Adipose tissue (tissue), 3 donors: ENCODE results near the gene USP44. TPM values are rescaled to one million over a fixed set of nuclear protein-coding genes. Genes with fewer than 3 reads are reported as not detected.
A peak's percentile ranks its signal among the peaks of the same experiment; 100 is the strongest.

Experiments
- H3K27ac ChIP-seq: one replicate; pipeline ENCODE4 v1.5.1; 2013; ENCODE audit warnings: low read depth, low read length
- WGBS, 3 donors: extraction: QIAGEN DNeasy Blood & Tissue Kit; methylation state at CpG; one replicate each; pipeline ENCODE4 v1.1.7; 2013; 5-methylcytosine and 5-hydroxymethylcytosine counted together
- polyA plus RNA-seq, 3 donors: library from polyadenylated mRNA; stranded (reverse); fragments of 200-250 nt; gene quantifications; one replicate each; pipeline ENCODE4 v1.2.3, GENCODE V29; 2013
- donor health status: healthy with polysubstance abuse.
- donor health status: Bipolar disorder and iron deficiency.
- donor health status: healthy.

The USP44 gene
- polyA plus RNA-seq, 3 donors = 0.45 to 1.7 (median 0.95) TPM

DNA sequence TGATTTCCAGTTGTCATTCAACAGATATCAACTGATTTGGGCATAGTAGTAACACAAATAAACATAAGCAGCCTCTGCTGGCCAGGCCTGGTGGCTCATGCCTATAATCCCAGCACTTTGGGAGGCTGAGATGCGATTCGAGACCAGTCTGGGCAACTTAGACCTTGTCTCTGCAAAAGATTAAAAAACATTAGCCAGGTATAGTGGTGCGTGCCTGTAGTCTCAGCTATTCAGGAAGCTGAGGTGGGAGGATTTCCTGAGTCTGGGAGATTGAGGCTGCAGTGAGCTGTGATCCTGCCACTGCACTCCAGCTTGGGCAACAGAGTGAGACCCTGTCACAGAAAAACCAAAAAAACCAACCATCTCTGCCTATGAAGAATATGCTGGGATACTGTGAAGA, 70.2 kb downstream of the USP44 start:
- 66 to 85% (median 72%) methylated on average over 3 of the region's 3 CpGs for WGBS, 3 donors
- H3K27ac ChIP-seq = no peak overlapping the region

DNA sequence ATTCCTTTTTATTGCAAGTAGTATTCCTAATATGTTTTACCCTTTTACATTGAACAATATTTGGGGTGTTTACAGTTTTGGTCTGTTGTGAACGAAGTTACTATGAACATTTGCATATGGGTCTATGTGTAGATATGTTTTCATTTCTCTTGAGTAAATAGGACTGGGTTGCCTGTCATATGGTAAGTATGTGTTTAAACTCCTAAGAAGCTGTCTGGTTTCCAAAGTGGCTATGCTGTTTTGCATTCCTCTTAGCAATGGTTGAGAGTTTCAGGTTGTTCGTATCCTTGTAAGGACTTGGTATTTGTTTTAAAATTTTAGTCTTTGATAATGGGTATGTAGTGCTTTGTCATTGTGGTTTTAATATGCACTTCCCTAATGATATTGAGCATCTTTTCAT, 71.0 kb downstream of the USP44 start:
- 57 to 81% (median 76%) methylated on average over 2 of the region's 2 CpGs for WGBS, 3 donors
- H3K27ac ChIP-seq = no peak overlapping the region

GRCh38 chr12:95474660-95474958, 76.7 kb downstream of the USP44 start:
- 0 to 1% (median 1%) methylated on average over 16 of the region's 16 CpGs for whole genome bisulfite sequencing, 3 donors
- no peak overlapping the region for H3K27ac ChIP-seq

- WGBS, 3 donors = 0% methylated on average over 48 to 49 of the region's 49 CpGs
Measured at GRCh38 chr12:95473884-95474659, 77.2 kb downstream of the USP44 start, which contains the start of gene METAP2. METAP2 (plus strand) TSS chr12:95474152; CDS start chr12:95474180, 28 bp downstream.

GRCh38 chr12:95473231-95473883, 77.9 kb downstream of the USP44 start:
- peak overlapping the region; percentile 29 for H3K27ac ChIP-seq
- WGBS, 3 donors = 0% methylated on average over 23 of the region's 23 CpGs

More at GRCh38 chr12:95473884-95474659, 77.2 kb downstream of the USP44 start, which contains the start of gene METAP2:
- H3K27ac ChIP-seq = peak within 1 kb of the TSS; percentile 76

- H3K27ac ChIP-seq = no peak overlapping the region
- 42 to 93% (median 74%) methylated on average over 1 of the region's 1 CpG for WGBS, 3 donors
Measured at GRCh38 chr12:95470300-95470699, 81.0 kb downstream of the USP44 start.

Other genes starting within 250 kb of the USP44 start
- gene METAP2, start 77.3 kb downstream of the USP44 start, polyA plus RNA-seq = 10 to 100 TPM; 49.5 to 56.8 (median 55.5) TPM
- 10 to 100 TPM; 10.2 to 12.9 (median 11.1) TPM for gene NTN4, start 239.3 kb upstream of the USP44 start, polyA plus RNA-seq